GM19025 (cell line): ENCODE measurements around the gene CFAP53.
"Not testable (repeated sequence)": the region's sequence is repeated elsewhere in the genome, so short reads cannot be mapped to it uniquely, and the experiment has no call there.

Experiments used
- ATAC-seq: cut with Tn5 transposase; IDR thresholded peaks from one replicate; pipeline ENCODE4 v1.9.1; 2021; ENCODE audit warnings: mild to moderate bottlenecking, low read depth, moderate library complexity; ENCODE audit not compliant: unreplicated experiment

CFAP53 gene

GRCh38 chr18:50288348-50289107 is 22.2 kb upstream of the CFAP53 start:
- not testable (repeated sequence) for ATAC-seq

GRCh38 chr18:50287441-50288347 is 21.4 kb upstream of the CFAP53 start, which contains the start of gene CXXC1:
Gene CXXC1, minus strand, starts transcription at chr18:50287692. Its CDS starts 103 bp downstream, at chr18:50287589.
- peak; percentile 94 for ATAC-seq

- ATAC-seq, result no peak
Measured at GRCh38 chr18:50287028-50287440, 20.7 kb upstream of the CFAP53 start.

GRCh38 chr18:50286391-50287027 is 20.2 kb upstream of the CFAP53 start:
- no peak for ATAC-seq

- no peak for ATAC-seq
Measured at GRCh38 chr18:50285631-50286321, 19.5 kb upstream of the CFAP53 start.

- ATAC-seq, result no peak
Measured at GRCh38 chr18:50285071-50285470, 18.8 kb upstream of the CFAP53 start.

- ATAC-seq, result no peak
Measured at GRCh38 chr18:50284255-50284885, 18.1 kb upstream of the CFAP53 start.

GRCh38 chr18:50283469-50284209 is 17.3 kb upstream of the CFAP53 start:
- no peak for ATAC-seq

GRCh38 chr18:50282521-50283335 is 16.4 kb upstream of the CFAP53 start:
- no peak for ATAC-seq

- no peak for ATAC-seq
Measured at GRCh38 chr18:50281972-50282520, 15.8 kb upstream of the CFAP53 start.

GRCh38 chr18:50281295-50281971 is 15.1 kb upstream of the CFAP53 start, which contains the start of gene MBD1:
Gene MBD1, minus strand, starts transcription at chr18:50281523. Its CDS starts 1,531 bp downstream, at chr18:50279992.
- ATAC-seq, result peak; percentile 89

- no peak for ATAC-seq
Measured at GRCh38 chr18:50280707-50281294, 14.5 kb upstream of the CFAP53 start.

GRCh38 chr18:50279752-50280151 is 13.5 kb upstream of the CFAP53 start:
- ATAC-seq, result no peak

GRCh38 chr18:50277942-50278341 is 11.6 kb upstream of the CFAP53 start:
- no peak for ATAC-seq

- ATAC-seq, result no peak
Measured at GRCh38 chr18:50276452-50276851, 10.2 kb upstream of the CFAP53 start.

GRCh38 chr18:50275503-50276036 is 9.3 kb upstream of the CFAP53 start:
- ATAC-seq, result no peak

GRCh38 chr18:50274941-50275340 is 8.6 kb upstream of the CFAP53 start:
- no peak for ATAC-seq
